Tibial nerve (tissue), 4 donors: ENCODE results near the gene COBL. TPM values are rescaled to one million over a fixed set of nuclear protein-coding genes. Genes with fewer than 3 reads are reported as not detected.

Experiments used
- DNase-seq, 2 donors: peaks; one replicate each; pipeline ENCODE4 v3.0.0-alpha.2; 2019; ENCODE audit warnings: low spot score in 2 of 2
- H3K27ac ChIP-seq, 4 donors: fragments of 200-600 bp; sonication (generic) in 3 of 4; one replicate each; pipeline ENCODE4 v1.5.1; 2017 to 2019; ENCODE audit warnings: mild to moderate bottlenecking in 1 of 4
- H3K27me3 ChIP-seq, 2 donors: fragments of 200-600 bp; sonication (generic) in 1 of 2; one replicate each; pipeline versions ENCODE4 v1.5.1 to v1.6.0; 2017 to 2019
- H3K36me3 ChIP-seq, 3 donors: fragments of 200-600 bp; sonication (generic); one replicate each; pipeline ENCODE4 v1.5.1; 2018 to 2019
- H3K4me1 ChIP-seq, 4 donors: fragments of 200-600 bp; sonication (generic) in 3 of 4; one replicate each; pipeline ENCODE4 v1.5.1; 2017 to 2019
- H3K4me3 ChIP-seq, 4 donors: fragments of 200-600 bp; sonication (generic) in 3 of 4; one replicate each; pipeline ENCODE4 v1.5.1; 2017 to 2019; ENCODE audit warnings: mild to moderate bottlenecking in 1 of 4, moderate library complexity in 1 of 4
- H3K9me3 ChIP-seq, 4 donors: fragments of 200-600 bp; sonication (generic) in 3 of 4; one replicate each; pipeline ENCODE4 v1.5.1; 2017 to 2019
- CTCF ChIP-seq, 5 experiments: fragments of 200-600 bp in 3 of 5; fragments of 450-650 bp in 2 of 5; sonication (generic) in 3 of 5; IDR thresholded peaks; one replicate each; pipeline ENCODE4 v1.5.1; 2016 to 2019; ENCODE audit warnings: antibody characterized with exemption in 5 of 5, mild to moderate bottlenecking in 3 of 5, moderate library complexity in 2 of 5
- EP300 ChIP-seq, 2 donors: sonication (generic); formaldehyde crosslinking; IDR thresholded peaks; one replicate each; pipeline ENCODE4 v1.6.1; 2017; ENCODE audit warnings: antibody characterized with exemption in 2 of 2, mild to moderate bottlenecking in 1 of 2
- POLR2A ChIP-seq, 2 donors: fragments of 450-650 bp; IDR thresholded peaks; one replicate each; pipeline ENCODE4 v1.6.1; 2017; ENCODE audit warnings: antibody characterized with exemption in 2 of 2, mild to moderate bottlenecking in 2 of 2, moderate library complexity in 2 of 2
- WGBS, 2 donors: methylation state at CpG; one replicate each; pipeline ENCODE4 v1.1.5; 2018; 5-methylcytosine and 5-hydroxymethylcytosine counted together
- total RNA-seq, 4 donors: library from RNA; depleted of rRNA; stranded (reverse); fragments of >200 nt; gene quantifications; one replicate each; pipeline ENCODE4 v1.1.0, GENCODE V29; 2016

The COBL gene
- total RNA-seq, 4 donors from 2014 or later = 6.3 to 18.1 (median 8.1) TPM

DNA sequence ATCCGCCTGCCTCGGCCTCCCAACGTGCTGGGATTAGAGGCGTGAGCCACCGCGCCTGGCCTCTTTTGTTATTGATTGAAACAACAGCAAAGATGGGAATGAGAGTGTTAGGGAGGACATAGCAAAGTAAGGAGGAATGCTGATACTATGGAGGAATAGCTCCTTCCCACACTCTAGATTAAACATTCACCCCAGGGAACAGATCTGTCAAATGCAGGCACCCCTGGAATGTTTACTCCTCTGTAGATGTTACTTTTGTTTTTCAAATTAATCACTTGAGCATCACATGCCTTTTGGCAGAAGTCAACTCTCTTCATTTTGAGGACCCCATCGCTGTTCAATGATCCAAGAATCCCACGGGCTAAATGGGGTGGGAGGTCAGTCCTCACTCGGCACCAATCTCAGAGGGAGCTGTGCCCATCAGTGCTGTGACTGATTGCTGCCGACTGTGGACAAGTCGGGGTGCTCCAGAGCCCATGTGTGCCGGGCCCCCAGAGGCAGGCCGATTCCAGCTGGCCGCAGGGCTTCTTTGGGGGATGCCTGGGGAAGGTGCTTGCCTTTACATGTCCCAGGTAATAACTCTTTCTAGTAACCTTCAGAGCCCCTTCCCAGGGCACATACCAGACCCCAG is 10.2 kb upstream of the COBL start:
- H3K4me1 ChIP-seq = no peaks in the 10 kb centered on the region
- 60 to 61% methylated on average over 14 of the region's 14 CpGs for WGBS, 2 donors
- no peaks in the 10 kb centered on the region for H3K9me3 ChIP-seq
- no peak for DNase-seq
- TF ChIP-seq CTCF (IDR thresholded peaks at IDR 0.05) (no peak), POLR2A (IDR thresholded peaks at IDR 0.05) (no peak), EP300 (IDR thresholded peaks at IDR 0.05) (no peak)
- no peaks in the 10 kb centered on the region for H3K36me3 ChIP-seq
- H3K4me3 ChIP-seq = no peak overlapping the region
- no peaks in the 10 kb centered on the region for H3K27me3 ChIP-seq
- H3K27ac ChIP-seq = no peak overlapping the region

DNA sequence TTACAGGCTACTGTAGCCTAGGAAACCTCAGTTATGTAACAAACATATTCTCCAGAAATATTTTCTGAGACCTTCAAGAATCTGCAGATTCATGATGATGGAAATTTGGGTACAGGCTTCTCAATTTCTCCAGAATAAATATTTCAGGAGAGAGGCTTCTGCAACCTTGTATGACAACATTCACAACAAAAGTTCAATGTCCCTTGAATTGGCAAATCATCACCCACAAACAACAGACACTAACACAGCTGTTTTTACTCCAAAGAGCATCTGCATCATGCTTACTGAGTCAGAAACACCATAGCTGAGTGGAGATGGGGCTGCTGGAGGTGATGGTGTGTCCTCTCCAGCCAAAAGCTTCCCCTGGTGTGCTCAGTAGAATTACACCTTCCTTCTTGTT is 9.3 kb upstream of the COBL start:
- Histone ChIP-seq H3K27me3 (no peaks in the 10 kb centered on the region), H3K9me3 (no peaks in the 10 kb centered on the region), H3K4me3 (no peak overlapping the region), H3K36me3 (no peaks in the 10 kb centered on the region), H3K27ac (no peak overlapping the region), H3K4me1 (no peaks in the 10 kb centered on the region)
- no peak for TF ChIP-seq EP300 (IDR thresholded peaks at IDR 0.05)
- TF ChIP-seq CTCF (IDR thresholded peaks at IDR 0.05) = no peak
- no peak for TF ChIP-seq POLR2A (IDR thresholded peaks at IDR 0.05)
- no peak for DNase-seq

- H3K27ac ChIP-seq = no peak overlapping the region
- no peaks in the 10 kb centered on the region for H3K27me3 ChIP-seq
- no peak for DNase-seq
- no peak overlapping the region for H3K4me3 ChIP-seq
- TF ChIP-seq EP300 (IDR thresholded peaks at IDR 0.05) (no peak), CTCF (IDR thresholded peaks at IDR 0.05) (no peak), POLR2A (IDR thresholded peaks at IDR 0.05) (no peak)
- no peaks in the 10 kb centered on the region for H3K4me1 ChIP-seq
- 89 to 92% methylated on average over 6 of the region's 6 CpGs for WGBS, 2 donors
- no peaks in the 10 kb centered on the region for H3K36me3 ChIP-seq
- H3K9me3 ChIP-seq = no peaks in the 10 kb centered on the region
These were observed 8.7 kb upstream of the COBL start for GRCh38 chr7:51325261-51325676.

DNA sequence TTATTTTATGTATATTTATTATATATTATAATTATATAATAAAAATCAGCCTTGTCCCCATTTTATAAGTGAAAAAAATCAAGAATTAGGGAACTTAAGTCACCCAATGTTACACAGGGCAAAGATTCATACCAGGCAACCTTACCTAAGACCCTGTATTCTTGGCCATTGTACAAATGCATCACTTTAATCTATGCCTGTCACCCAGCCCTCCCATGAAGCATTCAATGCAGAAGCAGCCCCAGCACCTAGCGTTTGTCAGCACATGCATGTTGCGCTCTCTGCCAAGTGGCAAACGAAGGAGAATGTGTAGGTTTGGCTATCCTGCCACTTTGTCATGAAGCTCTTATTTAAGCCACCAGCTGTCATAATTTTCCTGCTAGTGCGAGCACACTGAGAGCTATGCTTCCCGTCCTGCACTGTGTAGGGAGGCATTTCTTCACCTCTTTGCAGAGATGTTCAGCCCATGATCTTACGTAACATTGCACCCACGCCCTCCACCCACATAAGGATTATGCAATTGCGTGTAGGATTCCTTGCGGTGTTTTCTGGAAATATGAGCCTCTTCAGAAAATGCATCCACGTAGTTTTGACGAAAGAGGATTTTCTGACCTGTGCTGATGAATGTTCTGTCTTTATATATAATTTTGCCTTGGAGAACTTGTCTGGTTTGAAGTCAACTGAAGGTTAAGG is 7.7 kb upstream of the COBL start:
- TF ChIP-seq EP300 (IDR thresholded peaks at IDR 0.05) (no peak), CTCF (IDR thresholded peaks at IDR 0.05) (no peak), POLR2A (IDR thresholded peaks at IDR 0.05) (no peak)
- DNase-seq = no peak
- WGBS, 2 donors = 67 to 68% methylated on average over 11 of the region's 11 CpGs

DNA sequence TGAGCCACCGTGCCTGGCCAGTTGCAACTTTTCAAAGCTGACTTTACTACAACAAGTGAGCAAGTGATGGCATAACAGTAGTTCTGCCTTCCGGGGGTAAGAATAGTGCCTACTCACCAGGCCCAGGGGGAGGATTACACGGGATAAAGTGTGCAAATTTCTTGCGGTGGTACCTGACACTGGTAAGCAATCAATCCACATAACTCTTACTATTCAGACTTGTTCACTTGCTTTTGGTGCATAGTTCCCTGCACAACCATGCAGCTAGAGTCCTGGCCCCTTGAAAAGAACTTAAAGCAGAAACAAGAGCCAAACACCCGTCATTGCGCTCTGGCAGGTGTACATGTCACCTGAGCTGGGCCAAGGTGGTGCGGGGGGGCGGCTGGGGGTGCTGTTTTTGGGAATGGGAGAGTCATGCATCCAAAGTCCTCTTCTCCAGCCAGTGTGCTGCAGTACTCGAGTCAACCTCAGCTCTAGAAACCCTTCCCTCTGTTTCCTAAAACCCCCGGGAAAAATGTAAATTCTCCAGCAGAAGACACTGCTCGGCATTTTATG is 5.4 kb upstream of the COBL start:
- no peak for DNase-seq
- Histone ChIP-seq H3K9me3 (no peaks in the 10 kb centered on the region), H3K4me3 (no peak overlapping the region), H3K4me1 (peaks cover 0 to 4% (median 1%) of the 10 kb centered on the region in 4 donors), H3K36me3 (no peaks in the 10 kb centered on the region), H3K27ac (no peak overlapping the region), H3K27me3 (peaks cover 0 to 4% of the 10 kb centered on the region in 2 donors)
- TF ChIP-seq CTCF (IDR thresholded peaks at IDR 0.05) = no peak
- TF ChIP-seq EP300 (IDR thresholded peaks at IDR 0.05) = no peak
- no peak for TF ChIP-seq POLR2A (IDR thresholded peaks at IDR 0.05)
- WGBS, 2 donors = 81 to 84% methylated on average over 11 of the region's 11 CpGs

More for the DNA sequence above, 7.7 kb upstream of the COBL start:
- no peaks in the 10 kb centered on the region for H3K36me3 ChIP-seq
- H3K9me3 ChIP-seq = no peaks in the 10 kb centered on the region
- H3K27me3 ChIP-seq = no peaks in the 10 kb centered on the region
- H3K4me1 ChIP-seq = no peaks in the 10 kb centered on the region
- no peak overlapping the region for H3K4me3 ChIP-seq
- no peak overlapping the region for H3K27ac ChIP-seq
